Measurements from ENCODE around the gene DLG2. TPM values are rescaled to one million over a fixed set of nuclear protein-coding genes. Genes with fewer than 3 reads are reported as not detected.

The DLG2 gene
- total RNA-seq, 4 donors from 2014 or later: 11.0 to 34.2 (median 19.8) TPM

- 0 to 6% methylated on average over 3 of the region's 4 CpGs for WGBS, 2 donors (ENCODE audit: low coverage in 1 of 2)
- no peak for ATAC-seq
- H3K4me3 ChIP-seq: peak overlapping the region; percentile 39 to 42
- H3K9me3 ChIP-seq: no peaks in the 10 kb centered on the region
- H3K36me3 ChIP-seq: no peaks in the 10 kb centered on the region
- TF ChIP-seq EP300 (IDR thresholded peaks at IDR 0.05) (no peak), CTCF (IDR thresholded peaks at IDR 0.05) (no peak), POLR2AphosphoS5 (IDR thresholded peaks at IDR 0.05) (no peak), POLR2A (IDR thresholded peaks at IDR 0.05) (no peak)
- peaks cover 0 to 26% (median 5%) of the 10 kb centered on the region in 3 donors for H3K4me1 ChIP-seq
- no peaks in the 10 kb centered on the region for H3K27me3 ChIP-seq
- H3K27ac ChIP-seq: peak overlapping the region in 3 of 4 donors; percentile 22 to 62 (median 61)
Observed at GRCh38 chr11:83725269-83725560, 1901.9 kb downstream of the DLG2 start.

GRCh38 chr11:83723999-83724398 is 1903.1 kb downstream of the DLG2 start:
- ATAC-seq: peak; percentile 74
- H3K9me3 ChIP-seq: no peaks in the 10 kb centered on the region
- peak overlapping the region; percentile 39 to 42 for H3K4me3 ChIP-seq
- H3K4me1 ChIP-seq: peaks cover 0 to 26% (median 5%) of the 10 kb centered on the region in 3 donors
- no peaks in the 10 kb centered on the region for H3K36me3 ChIP-seq
- H3K27ac ChIP-seq: peak overlapping the region in 2 of 4 donors; percentile 61 to 62
- no peaks in the 10 kb centered on the region for H3K27me3 ChIP-seq
- 11 to 12% methylated on average over 5 to 6 of the region's 6 CpGs for WGBS, 2 donors (ENCODE audit: low coverage in 1 of 2)
- TF ChIP-seq EP300 (IDR thresholded peaks at IDR 0.05) (no peak), CTCF (IDR thresholded peaks at IDR 0.05) (peak; percentile 22 to 53 (median 45))

- TF ChIP-seq EP300 (IDR thresholded peaks at IDR 0.05): no peak
- TF ChIP-seq POLR2AphosphoS5 (IDR thresholded peaks at IDR 0.05): no peak
- TF ChIP-seq POLR2A (IDR thresholded peaks at IDR 0.05): no peak
- TF ChIP-seq CTCF (IDR thresholded peaks at IDR 0.05): no peak
- no peak for ATAC-seq
Observed at GRCh38 chr11:83722392-83723119, 1904.6 kb downstream of the DLG2 start.

GRCh38 chr11:83721263-83721662 is 1905.9 kb downstream of the DLG2 start:
- H3K36me3 ChIP-seq: no peaks in the 10 kb centered on the region
- no peak overlapping the region for H3K4me3 ChIP-seq
- peaks cover 0 to 26% (median 5%) of the 10 kb centered on the region in 3 donors for H3K4me1 ChIP-seq
- H3K27ac ChIP-seq: no peak overlapping the region
- WGBS, 2 donors (ENCODE audit: low coverage in 1 of 2): 94% methylated on average over 2 of the region's 2 CpGs; no CpG with 5 or more reads in 1 of the 2 donors
- no peaks in the 10 kb centered on the region for H3K9me3 ChIP-seq
- no peak for ATAC-seq
- no peaks in the 10 kb centered on the region for H3K27me3 ChIP-seq
- TF ChIP-seq POLR2A (IDR thresholded peaks at IDR 0.05) (no peak), CTCF (IDR thresholded peaks at IDR 0.05) (no peak)

More at GRCh38 chr11:83722392-83723119, 1904.6 kb downstream of the DLG2 start:
- H3K27ac ChIP-seq: no peak overlapping the region
- H3K9me3 ChIP-seq: no peaks in the 10 kb centered on the region
- H3K27me3 ChIP-seq: no peaks in the 10 kb centered on the region
- WGBS, 2 donors (ENCODE audit: low coverage in 1 of 2): 76 to 85% methylated on average over 3 to 4 of the region's 4 CpGs
- H3K4me1 ChIP-seq: peaks cover 0 to 26% (median 5%) of the 10 kb centered on the region in 3 donors
- H3K36me3 ChIP-seq: no peaks in the 10 kb centered on the region
- H3K4me3 ChIP-seq: no peak overlapping the region

- Histone ChIP-seq H3K4me3 (no peak overlapping the region), H3K9me3 (no peaks in the 10 kb centered on the region), H3K27me3 (no peaks in the 10 kb centered on the region), H3K27ac (no peak overlapping the region), H3K4me1 (peaks cover 0 to 23% (median 5%) of the 10 kb centered on the region in 3 donors), H3K36me3 (no peaks in the 10 kb centered on the region)
- no peak for ATAC-seq
- no peak for TF ChIP-seq EP300 (IDR thresholded peaks at IDR 0.05)
- no peak for TF ChIP-seq CTCF (IDR thresholded peaks at IDR 0.05)
- no peak for TF ChIP-seq POLR2AphosphoS5 (IDR thresholded peaks at IDR 0.05)
- no peak for TF ChIP-seq POLR2A (IDR thresholded peaks at IDR 0.05)
- WGBS, 2 donors (ENCODE audit: low coverage in 1 of 2): 60 to 67% methylated on average over 1 to 2 of the region's 2 CpGs
Observed at GRCh38 chr11:83720675-83721074, 1906.5 kb downstream of the DLG2 start.
